A549 treated with ZK216348 at 1 μM for 4 hours (cell line): ENCODE measurements around the gene KLK12. TPM values are rescaled to one million over a fixed set of nuclear protein-coding genes. Genes with fewer than 3 reads are reported as not detected.

ENCODE experiments used
- total RNA-seq: library from RNA; stranded (reverse); fragments of 200-300 nt; extraction: Qiagen RNA extraction; gene quantifications from 5 replicates; pipeline ENCODE4 v1.2.3, GENCODE V29; 2022; ENCODE audit warnings: low read depth

The KLK12 gene
- total RNA-seq, result not detected in 5 replicates

GRCh38 chr19:51034704-51035103 lies at the start of gene KLK12:
Gene KLK12, minus strand, starts transcription at chr19:51035002. Its CDS starts 381 bp downstream, at chr19:51034621.

GRCh38 chr19:51082611-51083010 lies 47.8 kb upstream of the KLK12 start, which contains the start of gene KLK14:
Gene KLK14, minus strand, starts transcription at chr19:51082887. Its CDS starts 273 bp downstream, at chr19:51082614.

GRCh38 chr19:51064534-51065220 lies 29.9 kb upstream of the KLK12 start, which contains the start of gene KLK13:
Gene KLK13, minus strand, starts transcription at chr19:51065092. Its CDS starts 25 bp downstream, at chr19:51065067.

GRCh38 chr19:51026554-51026831 lies 8.3 kb downstream of the KLK12 start, which contains the start of gene KLK11:
Gene KLK11, minus strand, starts transcription at chr19:51026616. Its CDS starts 985 bp downstream, at chr19:51025631.

GRCh38 chr19:51019544-51019925 lies 15.3 kb downstream of the KLK12 start, which contains the start of gene KLK10:
Gene KLK10, minus strand, starts transcription at chr19:51019709. Its CDS starts 579 bp downstream, at chr19:51019130.

GRCh38 chr19:51001515-51001914 lies 33.3 kb downstream of the KLK12 start, which contains the start of gene KLK8:
Gene KLK8, minus strand, starts transcription at chr19:51001604. Its CDS starts 437 bp downstream, at chr19:51001167.

GRCh38 chr19:50983625-50984292 lies 51.0 kb downstream of the KLK12 start, which contains the start of gene KLK7:
Gene KLK7, minus strand, starts transcription at chr19:50983917. Its CDS starts 1,518 bp downstream, at chr19:50982399.

Other genes with a start within 250 kb of the KLK12 start
- gene ACP4, start 244.6 kb downstream of the KLK12 start, total RNA-seq, result not detected in 5 replicates
- 0.15 TPM in 1 of 5 replicates, not detected in the others for gene KLK1, start 211.2 kb downstream of the KLK12 start, total RNA-seq
- not detected in 5 replicates for gene KLK15, start 201.4 kb downstream of the KLK12 start, total RNA-seq
- not detected in 5 replicates for gene KLK3, start 180.1 kb downstream of the KLK12 start, total RNA-seq
- gene KLK2, start 161.6 kb downstream of the KLK12 start, total RNA-seq, result 0.27 TPM in 1 of 5 replicates, not detected in the others
- gene KLK4, start 123.6 kb downstream of the KLK12 start, total RNA-seq, result 0.41 TPM in 1 of 5 replicates, not detected in the others
- gene KLK5, start 82.0 kb downstream of the KLK12 start, total RNA-seq, result not detected in 5 replicates
- gene KLK6, start 65.4 kb downstream of the KLK12 start, total RNA-seq, result 0.22 to 1.1 TPM (median 0.66 TPM) in 5 replicates
- not detected in 5 replicates for gene KLK7, start 51.1 kb downstream of the KLK12 start, total RNA-seq
- not detected in 5 replicates for gene KLK8, start 33.4 kb downstream of the KLK12 start, total RNA-seq
- 0.20 to 0.60 TPM (median 0.50 TPM) in 4 of 5 replicates, not detected in the other for gene KLK10, start 15.3 kb downstream of the KLK12 start, total RNA-seq
- gene KLK11, start 8.4 kb downstream of the KLK12 start, total RNA-seq, result 0.21 TPM in 1 of 5 replicates, not detected in the others
- gene KLK13, start 30.1 kb upstream of the KLK12 start, total RNA-seq, result 0.31 to 0.38 TPM in 2 of 5 replicates, not detected in the others
- 0.20 to 0.68 TPM (median 0.28 TPM) in 5 replicates for gene KLK14, start 47.9 kb upstream of the KLK12 start, total RNA-seq
- gene CTU1, start 73.4 kb upstream of the KLK12 start, total RNA-seq, result 2.8 to 19.3 TPM (median 16.8 TPM) in 5 replicates
- gene SIGLEC9, start 89.9 kb upstream of the KLK12 start, total RNA-seq, result not detected in 5 replicates
- gene SIGLEC7, start 107.3 kb upstream of the KLK12 start, total RNA-seq, result not detected in 5 replicates
- gene CD33, start 190.1 kb upstream of the KLK12 start, total RNA-seq, result 0.13 to 0.27 TPM in 2 of 5 replicates, not detected in the others
- not detected in 5 replicates for gene SIGLECL1, start 216.1 kb upstream of the KLK12 start, total RNA-seq